Measurements from ENCODE around the gene PREX1. TPM values are rescaled to one million over a fixed set of nuclear protein-coding genes. Genes with fewer than 3 reads are reported as not detected.

The PREX1 gene
- total RNA-seq, 1 experiment from 2014 or later = 20.0 TPM

DNA sequence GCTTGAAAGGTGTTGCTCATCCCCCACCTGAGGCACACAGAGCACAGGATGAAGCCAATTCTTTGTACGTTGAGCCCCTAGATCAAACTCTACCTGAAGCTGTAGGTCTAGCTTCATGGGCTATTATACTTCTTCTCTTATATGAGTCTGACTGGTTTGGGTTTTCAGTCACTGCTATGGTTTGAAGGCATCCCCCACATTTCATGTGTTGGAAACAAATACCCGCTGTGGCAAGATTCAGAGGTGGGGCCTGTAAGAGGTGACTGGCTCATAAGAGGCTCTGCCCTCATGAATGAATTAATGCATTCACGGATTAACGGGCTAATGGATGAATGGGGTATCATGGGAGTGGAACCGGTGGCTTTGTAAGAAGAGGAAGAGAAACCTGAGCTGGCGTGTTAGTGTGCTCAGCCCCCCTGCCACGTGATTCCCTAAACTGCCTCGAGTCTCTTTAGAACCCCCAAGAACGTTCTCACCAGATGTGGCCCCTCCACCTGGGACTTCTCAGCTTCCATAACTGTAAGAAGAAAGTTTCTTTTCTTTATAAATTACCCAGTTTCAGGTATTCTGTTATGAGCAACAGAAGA, 39.2 kb downstream of the PREX1 start:
- Histone ChIP-seq H3K27me3 (ENCODE audit: control insufficient read depth, insufficient read depth, low read length) (no peaks in the 10 kb centered on the region), H3K4me3 (ENCODE audit: low read depth in 2 of 2, low read length in 2 of 2) (no peak overlapping the region), H3K36me3 (ENCODE audit: control insufficient read depth, insufficient read depth, low read length) (no peaks in the 10 kb centered on the region), H3K9me3 (ENCODE audit: control insufficient read depth, insufficient read depth, low read depth, low read length) (no peaks in the 10 kb centered on the region), H3K27ac (ENCODE audit: low read length) (no peak overlapping the region), H3K4me1 (ENCODE audit: control insufficient read depth, insufficient read depth, low read length) (peaks cover 10% of the 10 kb centered on the region)
- POLR2A ChIA-PET = no interaction called here
- DNase-seq (ENCODE audit: low read depth, low spot score) = no peak
- no TSS peak for BruUV-seq (replicated peaks)
- in situ Hi-C loops (cut with HindIII; ENCODE audit: low pct_unique_long_range_greater_than_20kb, low sequenced_read_pairs) = no loop called here
- TF ChIP-seq SIN3A (IDR thresholded peaks at IDR 0.05; ENCODE audit: borderline replicate concordance, insufficient read depth, low read depth, low read length) = no peak
- TF ChIP-seq REST (IDR thresholded peaks at IDR 0.05; ENCODE audit: insufficient read depth in 1 of 2, low read depth in 2 of 2, low read length in 1 of 2) = no peak
- TF ChIP-seq TCF7L2 (IDR thresholded peaks at IDR 0.05; ENCODE audit: low read depth, low read length) = no peak
- TF ChIP-seq POLR2AphosphoS5 (IDR thresholded peaks at IDR 0.05; ENCODE audit: low read depth, low read length) = no peak
- intact Hi-C loops (cut with micrococcal nuclease; ENCODE audit: unreplicated experiment) = no loop called here
- CTCF ChIA-PET = interaction anchor here (0.6 kb wide), 1 partner anchor 33 kb away, joined by 3 read pairs; no protein-coding TSS in a partner anchor
- ATAC-seq = no peak

DNA sequence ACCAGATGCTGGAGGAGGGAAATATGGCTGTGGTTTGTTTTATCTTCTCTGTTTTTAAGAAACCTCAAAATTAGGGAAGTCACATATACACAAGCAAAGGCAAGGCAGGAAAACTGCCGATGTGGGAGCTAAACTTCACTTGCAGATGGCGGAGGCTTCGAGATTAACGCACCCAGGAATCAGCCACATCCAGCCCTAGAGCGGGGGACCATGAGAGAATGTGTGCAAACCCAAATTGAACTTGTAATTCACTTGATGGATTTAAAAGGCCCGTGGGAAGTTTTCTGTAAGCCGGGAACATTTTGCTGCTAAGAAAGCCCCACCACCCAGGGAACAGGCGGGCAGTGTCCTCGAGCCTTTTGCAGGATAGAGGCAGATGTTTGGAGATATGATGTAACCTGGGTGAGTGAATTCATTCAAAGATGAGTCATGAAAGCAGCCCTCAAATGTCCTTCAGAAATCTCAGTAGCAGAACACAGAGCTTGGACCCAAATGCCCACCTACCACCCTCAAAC, 39.9 kb downstream of the PREX1 start:
- CTCF ChIA-PET = no interaction called here
- intact Hi-C loops (cut with micrococcal nuclease; ENCODE audit: unreplicated experiment) (no loop called here), in situ Hi-C loops (cut with HindIII; ENCODE audit: low pct_unique_long_range_greater_than_20kb, low sequenced_read_pairs) (no loop called here)
- no TSS peak for BruUV-seq (replicated peaks)
- Histone ChIP-seq H3K9me3 (ENCODE audit: control insufficient read depth, insufficient read depth, low read depth, low read length) (no peaks in the 10 kb centered on the region), H3K4me3 (ENCODE audit: low read depth in 2 of 2, low read length in 2 of 2) (no peak overlapping the region), H3K4me1 (ENCODE audit: control insufficient read depth, insufficient read depth, low read length) (peaks cover 10% of the 10 kb centered on the region), H3K27me3 (ENCODE audit: control insufficient read depth, insufficient read depth, low read length) (no peaks in the 10 kb centered on the region), H3K27ac (ENCODE audit: low read length) (no peak overlapping the region; the same call in 1 of the 2 replicates), H3K36me3 (ENCODE audit: control insufficient read depth, insufficient read depth, low read length) (no peaks in the 10 kb centered on the region)
- TF ChIP-seq POLR2AphosphoS5 (IDR thresholded peaks at IDR 0.05; ENCODE audit: low read depth, low read length) (no peak), TCF7L2 (IDR thresholded peaks at IDR 0.05; ENCODE audit: low read depth, low read length) (no peak), SIN3A (IDR thresholded peaks at IDR 0.05; ENCODE audit: borderline replicate concordance, insufficient read depth, low read depth, low read length) (no peak), REST (IDR thresholded peaks at IDR 0.05; ENCODE audit: insufficient read depth in 1 of 2, low read depth in 2 of 2, low read length in 1 of 2) (no peak), CTCF (IDR thresholded peaks at IDR 0.05) (no peak)
- POLR2A ChIA-PET = no interaction called here
- ATAC-seq (no peak), DNase-seq (ENCODE audit: low read depth, low spot score) (no peak)

Data from Panc1 (cell line).